NCI-H1694 treated with DMSO at 0.1 percent for 48 hours (cell line): Measurements from ENCODE around the gene OR6K6.

Source experiments
- DNase-seq: peaks from one replicate; lab custom pipeline; 2025; lab: John Stamatoyannopoulos, UW

OR6K6 gene

DNA sequence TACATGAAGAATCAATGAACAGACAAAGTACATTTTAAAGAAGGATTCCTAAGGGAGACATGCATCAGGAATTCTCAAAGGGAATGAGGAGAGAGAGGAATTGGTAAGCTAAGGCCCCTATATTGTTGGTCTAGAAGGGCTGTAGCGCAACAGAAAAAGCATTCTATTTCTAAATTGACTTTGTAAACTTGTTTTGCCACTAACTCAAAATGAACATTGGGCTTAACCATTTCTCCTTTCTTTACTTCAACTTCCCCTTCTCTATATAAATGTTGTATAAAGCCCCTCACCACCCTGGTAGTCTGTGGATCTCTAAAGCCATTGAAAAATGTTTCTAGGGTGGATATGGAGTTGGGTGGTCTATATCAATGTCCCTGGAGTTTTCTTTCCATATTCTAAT lies 46.9 kb downstream of the OR6K6 start:
- no peak for DNase-seq

DNA sequence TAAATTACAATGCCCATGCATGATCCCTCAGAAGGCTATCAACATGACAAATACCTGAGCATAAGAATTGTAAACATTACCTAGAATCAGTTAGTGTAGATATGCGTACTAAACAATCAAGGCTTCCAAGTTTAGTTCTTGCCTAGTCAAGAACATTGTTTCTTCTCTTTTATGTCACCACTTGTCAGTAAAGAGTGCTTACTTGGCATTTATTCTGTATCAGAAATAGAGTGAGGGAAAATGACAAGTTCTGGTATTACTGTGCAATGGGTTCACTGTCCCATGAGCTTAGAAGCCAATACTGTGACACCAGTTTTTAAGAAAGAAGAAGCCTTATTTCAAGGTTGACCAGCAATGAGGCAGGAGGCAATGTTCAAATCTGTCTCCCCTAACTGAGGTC lies 49.2 kb downstream of the OR6K6 start:
- no peak for DNase-seq
